BE2C (cell line): ENCODE results near the gene IP6K3.

Experiments
- DNase-seq: peaks from one replicate; pipeline ENCODE4 v3.0.0-alpha.2; 2020
- H3K27me3 ChIP-seq: fragments of 250-450 bp; sonication (Bioruptor Pico); 2 replicates; pipeline ENCODE4 v1.5.1; 2020; ENCODE audit warnings: mild to moderate bottlenecking
- H3K36me3 ChIP-seq: fragments of 250-450 bp; sonication (Bioruptor Pico); 2 replicates; pipeline ENCODE4 v1.5.1; 2020; ENCODE audit warnings: mild to moderate bottlenecking
- H3K4me1 ChIP-seq: fragments of 250-450 bp; sonication (Bioruptor Pico); 2 replicates; pipeline ENCODE4 v1.5.1; 2020
- H3K4me3 ChIP-seq: 2 replicates; pipeline ENCODE4 v1.5.1; 2011; ENCODE audit warnings: low read depth, low read length
- H3K9me3 ChIP-seq: fragments of 250-450 bp; sonication (Bioruptor Pico); 2 replicates; pipeline ENCODE4 v1.5.1; 2020
- CTCF ChIP-seq: IDR thresholded peaks from 2 replicates; pipeline ENCODE4 v1.5.1; 2012; ENCODE audit warnings: mild to moderate bottlenecking, low read depth, low read length

Gene IP6K3

GRCh38 chr6:33742092-33742491 is 4.6 kb downstream of the IP6K3 start:
- Histone ChIP-seq H3K9me3 (no peaks in the 10 kb centered on the region), H3K4me3 (no peak overlapping the region), H3K4me1 (peaks cover 14% of the 10 kb centered on the region), H3K27me3 (no peaks in the 10 kb centered on the region), H3K36me3 (no peaks in the 10 kb centered on the region)
- TF ChIP-seq CTCF, result no peak
- no peak for DNase-seq

- Histone ChIP-seq H3K4me1 (peaks cover 5% of the 10 kb centered on the region; the same call in 1 of the 2 replicates), H3K4me3 (no peak overlapping the region), H3K9me3 (no peaks in the 10 kb centered on the region), H3K27me3 (no peaks in the 10 kb centered on the region), H3K36me3 (no peaks in the 10 kb centered on the region)
- no peak for TF ChIP-seq CTCF
- DNase-seq, result no peak
Measured at GRCh38 chr6:33740794-33741193, 5.9 kb downstream of the IP6K3 start.

- Histone ChIP-seq H3K4me1 (peaks cover 5% of the 10 kb centered on the region; the same call in 1 of the 2 replicates), H3K27me3 (no peaks in the 10 kb centered on the region), H3K36me3 (no peaks in the 10 kb centered on the region), H3K9me3 (no peaks in the 10 kb centered on the region), H3K4me3 (no peak overlapping the region)
- no peak for TF ChIP-seq CTCF
- no peak for DNase-seq
Measured at GRCh38 chr6:33740204-33740608, 6.5 kb downstream of the IP6K3 start.

GRCh38 chr6:33739571-33739970 is 7.1 kb downstream of the IP6K3 start:
- Histone ChIP-seq H3K36me3 (no peaks in the 10 kb centered on the region), H3K4me3 (no peak overlapping the region), H3K4me1 (peaks cover 4% of the 10 kb centered on the region; the same call in 1 of the 2 replicates), H3K27me3 (no peaks in the 10 kb centered on the region), H3K9me3 (no peaks in the 10 kb centered on the region)
- no peak for DNase-seq
- no peak for TF ChIP-seq CTCF

GRCh38 chr6:33738879-33739278 is 7.8 kb downstream of the IP6K3 start:
- TF ChIP-seq CTCF, result no peak
- no peaks in the 10 kb centered on the region for H3K9me3 ChIP-seq
- DNase-seq, result no peak
- H3K27me3 ChIP-seq, result no peaks in the 10 kb centered on the region
- no peaks in the 10 kb centered on the region for H3K4me1 ChIP-seq
- no peak overlapping the region for H3K4me3 ChIP-seq
- no peaks in the 10 kb centered on the region for H3K36me3 ChIP-seq

GRCh38 chr6:33738153-33738552 is 8.6 kb downstream of the IP6K3 start:
- no peaks in the 10 kb centered on the region for H3K27me3 ChIP-seq
- no peaks in the 10 kb centered on the region for H3K9me3 ChIP-seq
- TF ChIP-seq CTCF, result no peak
- no peak overlapping the region for H3K4me3 ChIP-seq
- H3K4me1 ChIP-seq, result no peaks in the 10 kb centered on the region
- H3K36me3 ChIP-seq, result no peaks in the 10 kb centered on the region
- DNase-seq, result no peak
